ENCODE data around the gene DHX34.

DNA sequence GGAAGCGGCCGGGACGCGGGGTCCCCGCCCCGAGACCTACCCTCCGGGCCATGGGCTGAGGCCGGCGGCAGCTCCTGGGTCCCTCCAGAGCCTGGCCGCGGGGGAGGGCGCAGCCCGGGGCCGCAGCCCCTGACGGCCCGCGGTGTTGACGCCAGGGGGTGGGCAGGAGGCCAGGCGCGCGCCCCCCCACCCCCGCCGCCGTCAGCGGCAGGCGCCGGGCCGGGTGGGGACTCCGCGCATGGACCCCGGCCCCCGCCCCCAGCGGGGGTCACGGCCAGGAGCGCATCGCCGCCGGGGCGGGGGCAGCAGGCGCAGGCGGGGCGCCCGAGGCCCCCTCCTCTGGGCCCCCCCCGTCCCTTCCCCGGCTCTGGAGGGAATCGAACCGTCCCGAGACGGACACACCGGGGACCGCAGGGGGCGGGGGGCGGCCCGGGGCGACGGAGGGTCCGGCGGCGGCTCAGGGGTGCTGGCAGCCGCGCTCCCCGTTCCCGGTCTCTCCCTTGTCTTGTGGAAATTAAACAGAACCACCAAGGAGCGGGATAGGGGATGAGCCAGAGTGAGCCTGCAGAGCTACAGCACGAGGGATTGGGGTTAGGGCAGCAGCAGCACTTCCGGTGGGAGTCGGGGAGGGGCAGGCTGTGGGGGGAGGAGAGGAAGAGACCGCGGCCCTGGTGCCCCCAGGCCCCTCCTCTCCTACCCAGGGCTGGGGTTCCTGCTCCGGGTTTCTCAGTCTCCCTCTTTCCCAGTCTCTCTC lies 70.1 kb downstream of the DHX34 start, which contains the start of gene MEIS3:
- TF ChIP-seq RXRA (IDR thresholded peaks at IDR 0.05), result no peak
- TF ChIP-seq, protein P1, sequence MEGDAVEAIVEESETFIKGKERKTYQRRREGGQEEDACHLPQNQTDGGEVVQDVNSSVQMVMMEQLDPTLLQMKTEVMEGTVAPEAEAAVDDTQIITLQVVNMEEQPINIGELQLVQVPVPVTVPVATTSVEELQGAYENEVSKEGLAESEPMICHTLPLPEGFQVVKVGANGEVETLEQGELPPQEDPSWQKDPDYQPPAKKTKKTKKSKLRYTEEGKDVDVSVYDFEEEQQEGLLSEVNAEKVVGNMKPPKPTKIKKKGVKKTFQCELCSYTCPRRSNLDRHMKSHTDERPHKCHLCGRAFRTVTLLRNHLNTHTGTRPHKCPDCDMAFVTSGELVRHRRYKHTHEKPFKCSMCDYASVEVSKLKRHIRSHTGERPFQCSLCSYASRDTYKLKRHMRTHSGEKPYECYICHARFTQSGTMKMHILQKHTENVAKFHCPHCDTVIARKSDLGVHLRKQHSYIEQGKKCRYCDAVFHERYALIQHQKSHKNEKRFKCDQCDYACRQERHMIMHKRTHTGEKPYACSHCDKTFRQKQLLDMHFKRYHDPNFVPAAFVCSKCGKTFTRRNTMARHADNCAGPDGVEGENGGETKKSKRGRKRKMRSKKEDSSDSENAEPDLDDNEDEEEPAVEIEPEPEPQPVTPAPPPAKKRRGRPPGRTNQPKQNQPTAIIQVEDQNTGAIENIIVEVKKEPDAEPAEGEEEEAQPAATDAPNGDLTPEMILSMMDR (IDR thresholded peaks at IDR 0.05; ENCODE audit: low read depth, low read length, missing input control), result no peak
